ENCODE measurements around the gene PSAT1.

GRCh38 chr9:78289474-78289873 lies 7.5 kb upstream of the PSAT1 start:
- TF ChIP-seq CTCF (IDR thresholded peaks at IDR 0.05; ENCODE audit: insufficient read depth, low read length, poor library complexity, severe bottlenecking) (no peak), EZH2phosphoT487 (conservative IDR thresholded peaks at IDR 0.05; ENCODE audit: low read length) (no peak)
